GM19463 (cell line): Measurements from ENCODE around the gene PROSER2.

Experiments used
- ATAC-seq: cut with Tn5 transposase; IDR thresholded peaks from one replicate; pipeline ENCODE4 v1.9.1; 2021; ENCODE audit warnings: mild to moderate bottlenecking, moderate library complexity; ENCODE audit not compliant: unreplicated experiment

Gene PROSER2

GRCh38 chr10:11799736-11800080 lies 23.4 kb upstream of the PROSER2 start:
- no peak for ATAC-seq

- no peak for ATAC-seq
These were observed 18.8 kb upstream of the PROSER2 start for GRCh38 chr10:11804336-11804735.

GRCh38 chr10:11805792-11806191 lies 17.4 kb upstream of the PROSER2 start:
- ATAC-seq: no peak

- ATAC-seq: no peak
These were observed 16.4 kb upstream of the PROSER2 start for GRCh38 chr10:11806706-11807105.

- no peak for ATAC-seq
These were observed 14.3 kb upstream of the PROSER2 start for GRCh38 chr10:11808808-11809207.

- ATAC-seq: no peak
These were observed 12.8 kb upstream of the PROSER2 start for GRCh38 chr10:11810313-11810766.

- ATAC-seq: no peak
These were observed 12.2 kb upstream of the PROSER2 start for GRCh38 chr10:11810973-11811372.

- ATAC-seq: no peak
These were observed 10.0 kb upstream of the PROSER2 start for GRCh38 chr10:11813177-11813576.

GRCh38 chr10:11813855-11814567 lies 9.1 kb upstream of the PROSER2 start:
- no peak for ATAC-seq

- ATAC-seq: no peak
These were observed 4.1 kb upstream of the PROSER2 start for GRCh38 chr10:11819027-11819426.

- ATAC-seq: no peak
These were observed 965 bp upstream of the PROSER2 start for GRCh38 chr10:11822026-11822756.

GRCh38 chr10:11822809-11823121 lies 391 bp upstream of the PROSER2 start:
- ATAC-seq: no peak

GRCh38 chr10:11823989-11824346 lies 812 bp downstream of the PROSER2 start:
- no peak for ATAC-seq

GRCh38 chr10:11824376-11824775 lies 1.2 kb downstream of the PROSER2 start:
- no peak for ATAC-seq

GRCh38 chr10:11824825-11825224 lies 1.7 kb downstream of the PROSER2 start:
- ATAC-seq: no peak

GRCh38 chr10:11825796-11826414 lies 2.7 kb downstream of the PROSER2 start:
- no peak for ATAC-seq

- ATAC-seq: no peak
These were observed 3.9 kb downstream of the PROSER2 start for GRCh38 chr10:11827006-11827405.

GRCh38 chr10:11827414-11827813 lies 4.3 kb downstream of the PROSER2 start:
- no peak for ATAC-seq

- ATAC-seq: no peak
These were observed 5.6 kb downstream of the PROSER2 start for GRCh38 chr10:11828682-11829284.

GRCh38 chr10:11830836-11831519 lies 7.8 kb downstream of the PROSER2 start:
- no peak for ATAC-seq

- ATAC-seq: no peak
These were observed 8.4 kb downstream of the PROSER2 start for GRCh38 chr10:11831520-11831951.
